Colonic mucosa (tissue), 4 donors: ENCODE data around the gene PRRC1. TPM values are rescaled to one million over a fixed set of nuclear protein-coding genes. Genes with fewer than 3 reads are reported as not detected.

ENCODE experiments used
- DNase-seq: peaks from one replicate; pipeline ENCODE4 v3.0.0-alpha.2; 2020
- H3K27ac ChIP-seq: fragments of 200-600 bp; one replicate; pipeline ENCODE4 v1.8.0; 2021
- H3K27me3 ChIP-seq: fragments of 200-600 bp; one replicate; pipeline ENCODE4 v1.8.0; 2021
- H3K36me3 ChIP-seq: fragments of 200-600 bp; one replicate; pipeline ENCODE4 v1.8.0; 2021
- H3K4me1 ChIP-seq: fragments of 200-600 bp; one replicate; pipeline ENCODE4 v1.8.0; 2021; ENCODE audit warnings: mild to moderate bottlenecking
- H3K4me3 ChIP-seq: fragments of 200-600 bp; one replicate; pipeline ENCODE4 v1.8.0; 2021
- H3K9ac ChIP-seq, 2 donors: one replicate each; pipeline ENCODE4 v1.7.0; 2013; ENCODE audit warnings: control low read depth in 2 of 2, low read depth in 2 of 2, low read length in 2 of 2
- H3K9me3 ChIP-seq: fragments of 200-600 bp; one replicate; pipeline ENCODE4 v1.8.0; 2021
- intact Hi-C: fragments of 100-400 bp; cut with DNase I; formaldehyde crosslinking; loops from one replicate; pipeline ENCODE4 v1.14.1; 2022
- total RNA-seq, 2 donors: library from RNA; stranded (reverse); fragmentation: NEBNext Ultra II Directional in 1 of 2; extraction: Animal tissue kit (Norgen Biotek cat#: 25700) in 1 of 2; gene quantifications; one replicate each; pipeline ENCODE4 v1.2.1, GENCODE V29; 2021
- TF ChIP-seq, protein P1 (sequence below): fragments of 200-600 bp; IDR thresholded peaks from one replicate; pipeline ENCODE4 v1.8.0; 2022; ENCODE audit warnings: antibody characterized with exemption, mild to moderate bottlenecking
- donor health status: healthy.
- donor health status: DM: no; HTN: no; CAD: no.
- donor health status: DM: no; HTN: no; CAD: no.

PRRC1 gene
- total RNA-seq, 2 donors from 2014 or later: 73.0 to 79.9 TPM

DNA sequence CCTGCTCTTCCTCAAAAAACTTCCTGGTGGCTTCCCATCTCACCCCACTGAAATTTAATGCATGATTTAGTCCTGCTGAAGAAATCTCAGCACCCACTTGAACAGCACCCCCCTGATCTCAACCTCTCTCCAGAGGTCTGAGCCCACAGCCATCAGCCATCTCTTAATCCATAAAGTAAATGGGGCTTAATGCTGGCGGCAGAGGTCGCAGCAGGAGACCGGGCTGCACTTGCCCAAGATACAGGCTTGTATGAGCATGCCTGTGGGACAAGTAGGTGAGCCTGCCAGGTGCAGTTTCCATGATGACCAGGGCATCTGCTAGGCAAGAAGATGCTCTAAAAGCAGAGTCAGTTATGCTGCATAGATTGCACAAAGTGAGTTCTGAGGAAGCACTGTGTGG, 79.1 kb downstream of the PRRC1 start:
- no peak overlapping the region for H3K9ac ChIP-seq
- TF ChIP-seq, protein P1, sequence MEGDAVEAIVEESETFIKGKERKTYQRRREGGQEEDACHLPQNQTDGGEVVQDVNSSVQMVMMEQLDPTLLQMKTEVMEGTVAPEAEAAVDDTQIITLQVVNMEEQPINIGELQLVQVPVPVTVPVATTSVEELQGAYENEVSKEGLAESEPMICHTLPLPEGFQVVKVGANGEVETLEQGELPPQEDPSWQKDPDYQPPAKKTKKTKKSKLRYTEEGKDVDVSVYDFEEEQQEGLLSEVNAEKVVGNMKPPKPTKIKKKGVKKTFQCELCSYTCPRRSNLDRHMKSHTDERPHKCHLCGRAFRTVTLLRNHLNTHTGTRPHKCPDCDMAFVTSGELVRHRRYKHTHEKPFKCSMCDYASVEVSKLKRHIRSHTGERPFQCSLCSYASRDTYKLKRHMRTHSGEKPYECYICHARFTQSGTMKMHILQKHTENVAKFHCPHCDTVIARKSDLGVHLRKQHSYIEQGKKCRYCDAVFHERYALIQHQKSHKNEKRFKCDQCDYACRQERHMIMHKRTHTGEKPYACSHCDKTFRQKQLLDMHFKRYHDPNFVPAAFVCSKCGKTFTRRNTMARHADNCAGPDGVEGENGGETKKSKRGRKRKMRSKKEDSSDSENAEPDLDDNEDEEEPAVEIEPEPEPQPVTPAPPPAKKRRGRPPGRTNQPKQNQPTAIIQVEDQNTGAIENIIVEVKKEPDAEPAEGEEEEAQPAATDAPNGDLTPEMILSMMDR: no peak
- no peaks in the 10 kb centered on the region for H3K27me3 ChIP-seq
- no peaks in the 10 kb centered on the region for H3K36me3 ChIP-seq
- intact Hi-C loops: no loop called here
- H3K4me1 ChIP-seq: no peaks in the 10 kb centered on the region
- no peak for DNase-seq
- no peak overlapping the region for H3K27ac ChIP-seq
- no peaks in the 10 kb centered on the region for H3K9me3 ChIP-seq
- H3K4me3 ChIP-seq: no peak overlapping the region

DNA sequence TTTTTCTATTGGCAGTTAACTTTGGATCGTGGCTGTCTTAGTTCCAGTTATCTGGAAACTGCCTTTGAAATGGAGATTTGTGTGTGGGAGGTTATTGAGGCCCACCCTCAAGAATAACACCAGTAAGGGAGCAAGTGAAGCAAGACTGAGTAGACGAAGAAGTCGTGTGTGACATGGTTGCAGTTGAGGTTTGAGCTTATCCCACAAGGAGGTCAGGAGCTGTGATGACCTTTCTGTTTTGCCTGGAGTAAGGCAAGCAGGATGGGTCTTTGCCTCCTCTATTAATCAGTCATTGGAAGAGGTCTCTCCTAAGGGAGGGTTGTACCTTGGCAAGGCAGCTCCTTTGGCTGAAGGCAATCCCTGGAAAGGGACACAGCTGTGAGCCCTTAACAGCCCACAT, 81.9 kb downstream of the PRRC1 start:
- Histone ChIP-seq H3K4me3 (no peak overlapping the region), H3K27ac (no peak overlapping the region), H3K9me3 (no peaks in the 10 kb centered on the region), H3K36me3 (no peaks in the 10 kb centered on the region), H3K27me3 (no peaks in the 10 kb centered on the region), H3K9ac (no peak overlapping the region), H3K4me1 (no peaks in the 10 kb centered on the region)
- TF ChIP-seq, protein P1: no peak
- intact Hi-C loops: no loop called here
- no peak for DNase-seq

DNA sequence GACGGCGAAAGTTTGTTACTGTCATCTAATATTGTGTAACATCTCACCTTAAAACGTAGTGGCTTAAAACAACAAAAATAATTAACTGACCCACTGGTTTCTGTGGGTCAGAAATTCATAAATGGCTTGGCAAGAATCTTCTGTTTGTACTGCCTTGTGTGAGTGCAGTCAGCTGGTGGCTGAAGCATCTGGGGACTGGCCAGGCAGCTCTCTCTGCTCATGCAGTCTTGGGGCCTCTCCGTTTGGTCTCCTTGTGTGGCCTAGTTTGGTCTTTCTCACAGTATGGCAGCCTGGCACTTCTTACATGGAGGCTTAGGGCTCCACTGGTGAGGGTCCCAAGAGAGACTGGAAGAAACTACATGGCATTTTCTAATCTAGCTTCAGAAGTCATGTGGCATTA, 82.4 kb downstream of the PRRC1 start:
- intact Hi-C loops: no loop called here
- H3K9ac ChIP-seq: no peak overlapping the region

DNA sequence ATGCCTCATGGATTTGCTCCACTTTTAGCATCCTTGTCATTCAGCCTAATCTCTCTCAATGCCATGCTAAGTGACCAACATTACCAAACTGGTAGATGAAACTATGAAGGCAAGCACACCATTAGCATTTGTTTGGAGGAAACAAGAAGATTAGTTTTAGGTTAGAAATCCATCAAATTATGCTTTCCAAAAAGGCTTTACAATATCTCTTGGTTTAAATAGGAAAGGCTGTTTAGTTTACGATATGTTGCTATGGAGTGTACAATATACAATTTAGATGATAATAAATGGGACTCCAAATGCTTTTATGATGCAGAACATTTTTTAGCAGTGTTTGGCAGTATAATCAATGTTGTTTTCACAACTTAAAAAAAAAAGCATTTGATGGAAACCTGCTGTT, 83.7 kb downstream of the PRRC1 start:
- intact Hi-C loops: no loop called here
- Histone ChIP-seq H3K4me1 (no peaks in the 10 kb centered on the region), H3K27ac (no peak overlapping the region), H3K9ac (no peak overlapping the region), H3K27me3 (no peaks in the 10 kb centered on the region), H3K4me3 (no peak overlapping the region), H3K9me3 (no peaks in the 10 kb centered on the region), H3K36me3 (no peaks in the 10 kb centered on the region)
- TF ChIP-seq, protein P1: no peak
- no peak for DNase-seq

More for the DNA sequence above, 82.4 kb downstream of the PRRC1 start:
- Histone ChIP-seq H3K4me1 (no peaks in the 10 kb centered on the region), H3K27me3 (no peaks in the 10 kb centered on the region), H3K27ac (no peak overlapping the region), H3K9me3 (no peaks in the 10 kb centered on the region), H3K36me3 (no peaks in the 10 kb centered on the region), H3K4me3 (no peak overlapping the region)
- TF ChIP-seq, protein P1: no peak
- no peak for DNase-seq

DNA sequence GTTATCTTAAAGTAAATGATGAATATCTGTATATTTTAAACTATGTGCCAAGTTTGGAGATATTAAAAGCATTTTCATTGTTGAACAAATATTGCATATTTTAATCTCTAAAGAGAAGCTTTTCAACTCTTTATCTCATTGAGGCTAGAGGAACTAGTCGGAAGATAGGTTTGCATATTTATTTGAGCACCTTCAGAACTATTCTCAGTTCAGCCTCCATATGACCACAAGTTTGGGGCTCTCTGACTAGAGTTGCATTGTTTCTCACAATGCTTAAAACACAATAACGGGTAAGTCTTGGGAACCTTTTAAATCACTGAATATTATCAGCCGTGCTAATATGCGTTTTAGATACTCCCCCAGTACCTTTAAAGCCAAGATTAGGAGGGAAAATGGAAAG, 84.2 kb downstream of the PRRC1 start:
- TF ChIP-seq, protein P1: no peak
- DNase-seq: no peak
- intact Hi-C loops: no loop called here

DNA sequence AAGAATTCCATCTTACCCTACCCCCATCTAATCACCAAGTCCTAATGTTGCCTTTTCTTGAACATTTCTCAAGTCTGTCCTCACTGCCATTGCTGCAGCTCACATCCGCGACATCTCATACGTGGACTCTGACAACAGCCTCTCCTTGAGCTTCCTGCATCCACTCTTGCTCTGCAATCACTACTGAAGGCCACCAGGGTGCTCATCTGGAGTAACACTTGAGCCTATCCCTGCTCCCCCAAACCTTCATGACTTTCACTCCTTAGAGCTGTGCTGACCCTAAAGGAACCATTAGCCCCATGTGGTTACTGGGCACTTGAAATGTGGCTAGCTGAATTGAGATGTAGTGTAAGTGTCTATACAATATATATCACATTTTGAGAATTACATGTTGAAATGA, 85.0 kb downstream of the PRRC1 start:
- Histone ChIP-seq H3K27ac (no peak overlapping the region), H3K27me3 (no peaks in the 10 kb centered on the region), H3K4me3 (no peak overlapping the region), H3K9ac (no peak overlapping the region), H3K4me1 (no peaks in the 10 kb centered on the region), H3K36me3 (no peaks in the 10 kb centered on the region), H3K9me3 (no peaks in the 10 kb centered on the region)
- intact Hi-C loops: no loop called here
- TF ChIP-seq, protein P1: no peak
- DNase-seq: no peak

More for the DNA sequence above, 84.2 kb downstream of the PRRC1 start:
- Histone ChIP-seq H3K9me3 (no peaks in the 10 kb centered on the region), H3K27me3 (no peaks in the 10 kb centered on the region), H3K36me3 (no peaks in the 10 kb centered on the region), H3K27ac (no peak overlapping the region), H3K4me1 (no peaks in the 10 kb centered on the region), H3K9ac (no peak overlapping the region), H3K4me3 (no peak overlapping the region)
